ENCODE data around the gene PLCH1. TPM values are rescaled to one million over a fixed set of nuclear protein-coding genes. Genes with fewer than 3 reads are reported as not detected.

The PLCH1 gene
- polyA plus RNA-seq, 1 experiment: 0.04 TPM

DNA sequence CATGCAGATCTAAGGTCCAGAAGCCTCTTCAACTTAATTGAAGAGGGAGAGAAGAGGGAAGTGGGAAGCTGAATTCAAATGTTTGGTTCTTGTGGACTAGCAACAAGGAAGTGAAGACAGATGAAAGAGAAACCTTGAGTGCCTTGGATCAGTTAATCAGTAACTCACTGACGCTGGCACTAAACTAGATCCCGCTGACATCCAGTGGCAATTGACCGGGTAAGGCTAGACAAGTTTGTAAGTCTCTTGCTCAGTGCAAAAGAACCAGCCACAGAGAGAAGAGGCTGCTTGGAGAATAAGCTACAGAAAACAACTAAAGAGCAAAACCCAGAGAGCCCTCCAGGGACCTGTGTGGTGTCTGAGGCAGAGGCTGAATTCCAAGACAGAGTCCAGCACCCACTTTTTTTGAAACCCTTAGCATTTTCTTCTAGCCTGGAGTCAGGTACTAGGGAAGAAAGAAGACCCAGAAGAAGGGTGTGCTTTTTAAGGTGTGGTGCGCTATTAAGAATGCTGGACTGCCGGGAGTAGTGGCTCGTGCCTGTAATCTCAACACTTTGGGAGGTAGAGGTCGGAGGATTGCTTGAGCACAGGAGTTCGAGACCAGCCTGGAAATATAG, 6.9 kb downstream of the PLCH1 start:
- no peak for TF ChIP-seq CTCF (IDR thresholded peaks at IDR 0.05; ENCODE audit: low read depth, low read length)
- Histone ChIP-seq H3K27me3 (ENCODE audit: control insufficient read depth, insufficient read depth, low read length) (peaks cover 11% of the 10 kb centered on the region), H3K9me3 (ENCODE audit: control insufficient read depth, insufficient read depth, low read length) (no peaks in the 10 kb centered on the region; the same call in 1 of the 2 replicates), H3K4me3 (ENCODE audit: low read depth, low read length) (no peak overlapping the region), H3K27ac (ENCODE audit: low read depth, low read length) (no peak overlapping the region)
- ChIA-PET POLR2A (no interaction called here), CTCF (interaction anchor here (0.7 to 0.8 kb wide), 2 partner anchors 17 to 36 kb away, joined by 3 read pairs; no protein-coding TSS in a partner anchor)
- DNase-seq (ENCODE audit: low read depth, low spot score): no peak

DNA sequence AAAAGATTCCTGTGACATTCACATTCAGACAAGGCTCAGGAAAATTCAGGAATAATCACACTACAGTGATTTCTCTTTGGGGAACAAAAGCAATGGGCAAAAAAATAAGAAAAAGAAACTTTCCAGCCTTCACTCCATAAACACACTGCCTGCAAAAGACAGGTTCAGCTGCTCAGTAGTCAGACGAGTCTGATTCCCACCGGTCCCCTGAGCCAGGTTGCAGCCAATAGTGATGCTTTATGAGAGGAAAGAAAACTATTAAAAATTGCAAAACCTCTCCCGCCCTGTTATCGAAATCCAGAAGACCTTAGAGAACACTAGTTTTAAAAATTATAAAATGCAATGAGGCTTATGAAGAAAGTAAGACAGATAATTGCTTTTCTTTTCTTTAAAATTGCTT, 8.5 kb downstream of the PLCH1 start:
- no peak overlapping the region for H3K27ac ChIP-seq (ENCODE audit: low read depth, low read length)
- TF ChIP-seq CTCF (IDR thresholded peaks at IDR 0.05; ENCODE audit: low read depth, low read length): no peak
- POLR2A ChIA-PET: interaction anchor here (0.5 kb wide), 1 partner anchor 9 kb away, joined by 3 read pairs; no protein-coding TSS in a partner anchor
- H3K9me3 ChIP-seq (ENCODE audit: control insufficient read depth, insufficient read depth, low read length): no peaks in the 10 kb centered on the region; the same call in 1 of the 2 replicates
- H3K4me3 ChIP-seq (ENCODE audit: low read depth, low read length): no peak overlapping the region
- peaks cover 5% of the 10 kb centered on the region for H3K27me3 ChIP-seq (ENCODE audit: control insufficient read depth, insufficient read depth, low read length)
- DNase-seq (ENCODE audit: low read depth, low spot score): no peak
- CTCF ChIA-PET: interaction anchor here (1.1 kb wide), 1 partner anchor 33 kb away, joined by 3 read pairs; no protein-coding TSS in a partner anchor

DNA sequence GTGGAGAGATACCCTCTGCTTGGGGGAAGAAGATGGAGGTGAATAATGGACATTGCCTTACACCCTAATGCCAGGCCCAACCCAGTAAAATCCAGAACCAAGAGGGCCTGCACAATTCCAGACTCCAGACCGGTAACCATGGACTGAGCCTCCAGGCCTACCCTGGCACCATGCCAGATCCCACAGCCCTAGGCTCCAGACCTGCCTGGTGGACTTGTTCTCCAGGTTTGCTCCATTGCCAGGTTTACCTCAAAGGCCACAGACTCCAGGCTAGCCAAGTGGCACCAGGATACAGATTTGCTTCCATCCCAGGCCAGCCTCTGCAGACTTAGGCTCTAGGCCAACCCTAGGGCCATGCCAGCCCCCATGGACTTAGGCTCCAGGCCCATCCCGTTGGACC, 14.0 kb downstream of the PLCH1 start:
- no peaks in the 10 kb centered on the region for H3K27me3 ChIP-seq (ENCODE audit: control insufficient read depth, insufficient read depth, low read length)
- DNase-seq (ENCODE audit: low read depth, low spot score): no peak
- ChIA-PET POLR2A (no interaction called here), CTCF (no interaction called here)
- H3K9me3 ChIP-seq (ENCODE audit: control insufficient read depth, insufficient read depth, low read length): no peaks in the 10 kb centered on the region
- no peak overlapping the region for H3K27ac ChIP-seq (ENCODE audit: low read depth, low read length)
- H3K4me3 ChIP-seq (ENCODE audit: low read depth, low read length): no peak overlapping the region
- no peak for TF ChIP-seq CTCF (IDR thresholded peaks at IDR 0.05; ENCODE audit: low read depth, low read length)

DNA sequence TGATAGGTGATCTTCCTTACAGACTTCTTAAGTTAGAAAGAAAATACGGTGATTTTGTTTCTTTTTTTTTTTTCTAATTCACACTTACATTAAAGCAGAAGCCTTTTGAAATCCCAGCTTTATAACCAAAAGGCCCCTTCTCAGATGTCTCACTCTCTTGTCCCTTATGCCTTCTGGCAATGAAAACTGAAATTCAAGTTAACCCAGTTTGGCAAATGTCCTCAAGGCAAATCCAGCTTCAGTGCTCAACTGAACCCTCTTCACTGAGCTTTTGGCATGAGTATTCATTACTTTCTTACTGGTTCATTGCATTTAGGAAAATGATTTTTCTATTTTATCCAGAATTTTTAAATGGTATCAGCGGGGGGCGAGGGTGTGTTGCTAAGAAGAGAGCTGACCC, 17.0 kb downstream of the PLCH1 start:
- no peak overlapping the region for H3K4me3 ChIP-seq (ENCODE audit: low read depth, low read length)
- no peaks in the 10 kb centered on the region for H3K27me3 ChIP-seq (ENCODE audit: control insufficient read depth, insufficient read depth, low read length)
- DNase-seq (ENCODE audit: low read depth, low spot score): no peak
- no peak overlapping the region for H3K27ac ChIP-seq (ENCODE audit: low read depth, low read length)
- CTCF ChIA-PET: interaction anchor here (1.5 kb wide), 1 partner anchor 26 kb away, joined by 7 read pairs; no protein-coding TSS in a partner anchor
- POLR2A ChIA-PET: interaction anchor here (0.7 kb wide), 1 partner anchor 9 kb away, joined by 3 read pairs; no protein-coding TSS in a partner anchor
- no peaks in the 10 kb centered on the region for H3K9me3 ChIP-seq (ENCODE audit: control insufficient read depth, insufficient read depth, low read length)
- no peak for TF ChIP-seq CTCF (IDR thresholded peaks at IDR 0.05; ENCODE audit: low read depth, low read length)

GRCh38 chr3:155714295-155714718, 30.6 kb downstream of the PLCH1 start:
- Histone ChIP-seq H3K4me3 (ENCODE audit: low read depth, low read length) (no peak overlapping the region), H3K27ac (ENCODE audit: low read depth, low read length) (no peak overlapping the region), H3K27me3 (ENCODE audit: control insufficient read depth, insufficient read depth, low read length) (peaks cover 2% of the 10 kb centered on the region), H3K9me3 (ENCODE audit: control insufficient read depth, insufficient read depth, low read length) (no peaks in the 10 kb centered on the region)
- ChIA-PET CTCF (interaction anchor here (2.5 kb wide), 1 partner anchor 13 kb away, joined by 14 read pairs; no protein-coding TSS in a partner anchor), POLR2A (no interaction called here)
- DNase-seq (ENCODE audit: low read depth, low spot score): no peak
- no peak for TF ChIP-seq CTCF (IDR thresholded peaks at IDR 0.05; ENCODE audit: low read depth, low read length)
